Testis (tissue), 2 donors: ENCODE measurements around the gene YPEL4.

ENCODE experiments used
- CTCF ChIP-seq, 3 experiments: fragments of 450-650 bp in 2 of 3; fragments of 200-600 bp in 1 of 3; sonication (generic) in 1 of 3; IDR thresholded peaks; one replicate each; pipeline ENCODE4 v1.5.1; 2016 to 2019; ENCODE audit warnings: antibody characterized with exemption in 3 of 3, mild to moderate bottlenecking in 2 of 3, moderate library complexity in 1 of 3
- POLR2A ChIP-seq: fragments of 450-650 bp; IDR thresholded peaks from one replicate; pipeline ENCODE4 v1.6.1; 2017; ENCODE audit warnings: antibody characterized with exemption, mild to moderate bottlenecking, moderate library complexity

GRCh38 chr11:57634311-57634710, 15.4 kb downstream of the YPEL4 start:
- TF ChIP-seq CTCF (IDR thresholded peaks at IDR 0.05) = no peak
- TF ChIP-seq POLR2A = no peak
